Tibial nerve (tissue), 4 donors: ENCODE results near the gene FMC1. TPM values are rescaled to one million over a fixed set of nuclear protein-coding genes. Genes with fewer than 3 reads are reported as not detected.

Source experiments
- DNase-seq, 2 donors: peaks; one replicate each; pipeline ENCODE4 v3.0.0-alpha.2; 2019; ENCODE audit warnings: low spot score in 2 of 2
- H3K27ac ChIP-seq, 4 donors: fragments of 200-600 bp; sonication (generic) in 3 of 4; one replicate each; pipeline ENCODE4 v1.5.1; 2017 to 2019; ENCODE audit warnings: mild to moderate bottlenecking in 1 of 4
- H3K27me3 ChIP-seq, 2 donors: fragments of 200-600 bp; sonication (generic) in 1 of 2; one replicate each; pipeline versions ENCODE4 v1.5.1 to v1.6.0; 2017 to 2019
- H3K36me3 ChIP-seq, 3 donors: fragments of 200-600 bp; sonication (generic); one replicate each; pipeline ENCODE4 v1.5.1; 2018 to 2019
- H3K4me1 ChIP-seq, 4 donors: fragments of 200-600 bp; sonication (generic) in 3 of 4; one replicate each; pipeline ENCODE4 v1.5.1; 2017 to 2019
- H3K4me3 ChIP-seq, 4 donors: fragments of 200-600 bp; sonication (generic) in 3 of 4; one replicate each; pipeline ENCODE4 v1.5.1; 2017 to 2019; ENCODE audit warnings: mild to moderate bottlenecking in 1 of 4, moderate library complexity in 1 of 4
- H3K9me3 ChIP-seq, 4 donors: fragments of 200-600 bp; sonication (generic) in 3 of 4; one replicate each; pipeline ENCODE4 v1.5.1; 2017 to 2019
- EP300 ChIP-seq, 2 donors: sonication (generic); formaldehyde crosslinking; IDR thresholded peaks; one replicate each; pipeline ENCODE4 v1.6.1; 2017; ENCODE audit warnings: antibody characterized with exemption in 2 of 2, mild to moderate bottlenecking in 1 of 2
- POLR2A ChIP-seq, 2 donors: fragments of 450-650 bp; IDR thresholded peaks; one replicate each; pipeline ENCODE4 v1.6.1; 2017; ENCODE audit warnings: antibody characterized with exemption in 2 of 2, mild to moderate bottlenecking in 2 of 2, moderate library complexity in 2 of 2
- WGBS, 2 donors: methylation state at CpG; one replicate each; pipeline ENCODE4 v1.1.5; 2018; 5-methylcytosine and 5-hydroxymethylcytosine counted together
- total RNA-seq, 4 donors: library from RNA; depleted of rRNA; stranded (reverse); fragments of >200 nt; gene quantifications; one replicate each; pipeline ENCODE4 v1.1.0, GENCODE V29; 2016
- TF ChIP-seq, protein P1 (sequence below), 5 experiments: fragments of 200-600 bp in 3 of 5; fragments of 450-650 bp in 2 of 5; sonication (generic) in 3 of 5; IDR thresholded peaks; one replicate each; pipeline ENCODE4 v1.5.1; 2016 to 2019; ENCODE audit warnings: antibody characterized with exemption in 5 of 5, mild to moderate bottlenecking in 3 of 5, moderate library complexity in 2 of 5

FMC1 gene
- total RNA-seq, 4 donors from 2014 or later, result 5.9 to 8.6 (median 7.5) TPM

DNA sequence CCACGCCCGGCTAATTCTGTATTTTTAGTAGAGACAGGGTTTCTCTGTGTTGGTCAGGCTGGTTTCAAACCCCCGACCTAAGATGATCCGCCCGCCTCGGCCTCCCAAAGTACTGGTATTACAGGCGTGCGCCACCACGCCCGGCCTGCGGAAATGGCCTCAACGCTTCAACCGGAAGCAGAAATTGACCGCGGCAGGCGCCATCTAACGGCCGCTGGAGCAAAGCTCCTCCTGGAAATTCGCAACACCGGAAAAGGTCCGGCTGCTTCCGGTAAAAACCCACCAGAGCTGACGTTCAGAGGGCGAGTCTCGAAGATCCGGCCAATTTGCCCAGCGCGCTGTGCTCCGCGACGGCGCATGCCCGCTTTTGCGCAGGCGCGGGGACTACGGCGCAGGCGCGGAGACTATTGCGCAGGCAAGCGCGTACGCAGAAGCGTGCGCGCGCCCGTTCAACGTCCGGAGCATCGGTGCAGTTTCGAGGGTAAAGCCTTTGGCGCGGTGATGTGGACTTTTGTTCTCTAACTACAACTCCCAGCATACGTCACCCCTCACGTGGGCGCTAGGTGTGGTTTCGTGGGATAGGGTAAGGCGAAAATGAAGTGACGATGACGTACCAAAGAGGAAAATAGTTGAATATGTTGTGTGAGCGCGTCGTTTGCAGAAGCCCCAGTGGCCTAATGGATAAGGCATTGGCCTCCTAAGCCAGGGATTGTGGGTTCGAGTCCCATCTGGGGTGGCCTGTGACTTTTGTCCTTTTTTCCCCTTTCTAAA, 915 bp upstream of the FMC1 start:
- peaks cover 0 to 17% (median 12%) of the 10 kb centered on the region in 4 donors for H3K4me1 ChIP-seq
- peak overlapping the region; percentile 80 to 94 (median 86) for H3K4me3 ChIP-seq
- TF ChIP-seq EP300 (IDR thresholded peaks at IDR 0.05), result peak; percentile 96 to 98
- TF ChIP-seq POLR2A (IDR thresholded peaks at IDR 0.05), result peak; percentile 55 to 79
- TF ChIP-seq, protein P1, sequence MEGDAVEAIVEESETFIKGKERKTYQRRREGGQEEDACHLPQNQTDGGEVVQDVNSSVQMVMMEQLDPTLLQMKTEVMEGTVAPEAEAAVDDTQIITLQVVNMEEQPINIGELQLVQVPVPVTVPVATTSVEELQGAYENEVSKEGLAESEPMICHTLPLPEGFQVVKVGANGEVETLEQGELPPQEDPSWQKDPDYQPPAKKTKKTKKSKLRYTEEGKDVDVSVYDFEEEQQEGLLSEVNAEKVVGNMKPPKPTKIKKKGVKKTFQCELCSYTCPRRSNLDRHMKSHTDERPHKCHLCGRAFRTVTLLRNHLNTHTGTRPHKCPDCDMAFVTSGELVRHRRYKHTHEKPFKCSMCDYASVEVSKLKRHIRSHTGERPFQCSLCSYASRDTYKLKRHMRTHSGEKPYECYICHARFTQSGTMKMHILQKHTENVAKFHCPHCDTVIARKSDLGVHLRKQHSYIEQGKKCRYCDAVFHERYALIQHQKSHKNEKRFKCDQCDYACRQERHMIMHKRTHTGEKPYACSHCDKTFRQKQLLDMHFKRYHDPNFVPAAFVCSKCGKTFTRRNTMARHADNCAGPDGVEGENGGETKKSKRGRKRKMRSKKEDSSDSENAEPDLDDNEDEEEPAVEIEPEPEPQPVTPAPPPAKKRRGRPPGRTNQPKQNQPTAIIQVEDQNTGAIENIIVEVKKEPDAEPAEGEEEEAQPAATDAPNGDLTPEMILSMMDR (IDR thresholded peaks at IDR 0.05), result peak; percentile 69 to 84 (median 76)
- H3K27ac ChIP-seq, result peak overlapping the region; percentile 98 to 100 (median 100)
- H3K9me3 ChIP-seq, result peaks cover 0 to 9% (median 0%) of the 10 kb centered on the region in 4 donors
- 2 to 9% methylated on average over 12 to 58 of the region's 66 CpGs for WGBS, 2 donors
- peak; percentile 100 for DNase-seq
- H3K36me3 ChIP-seq, result no peaks in the 10 kb centered on the region
- no peaks in the 10 kb centered on the region for H3K27me3 ChIP-seq

DNA sequence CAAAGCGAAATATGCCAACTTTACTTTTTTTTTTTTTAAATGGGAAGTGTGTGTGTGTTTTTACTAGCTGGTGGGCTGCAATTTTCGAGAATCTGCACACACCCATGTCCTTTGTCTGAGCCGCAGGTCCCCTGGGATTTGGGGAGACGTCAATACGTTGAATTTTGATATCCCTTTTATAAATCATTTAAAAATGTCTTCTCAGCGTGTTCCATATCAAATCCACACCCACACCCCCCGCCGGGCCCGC, 404 bp upstream of the FMC1 start:
- Histone ChIP-seq H3K27me3 (no peaks in the 10 kb centered on the region), H3K4me1 (peaks cover 0 to 17% (median 12%) of the 10 kb centered on the region in 4 donors), H3K27ac (peak overlapping the region; percentile 98 to 100 (median 100)), H3K4me3 (peak overlapping the region; percentile 80 to 94 (median 86)), H3K36me3 (peaks cover 0 to 5% (median 0%) of the 10 kb centered on the region in 3 donors), H3K9me3 (peaks cover 0 to 9% (median 0%) of the 10 kb centered on the region in 4 donors)
- TF ChIP-seq, protein P1 (IDR thresholded peaks at IDR 0.05), result no peak
- TF ChIP-seq POLR2A (IDR thresholded peaks at IDR 0.05) (no peak), EP300 (IDR thresholded peaks at IDR 0.05) (no peak)
- 0% methylated on average over 9 of the region's 9 CpGs for WGBS, 2 donors
- peak in 1 of 2 donors; percentile 58 for DNase-seq

DNA sequence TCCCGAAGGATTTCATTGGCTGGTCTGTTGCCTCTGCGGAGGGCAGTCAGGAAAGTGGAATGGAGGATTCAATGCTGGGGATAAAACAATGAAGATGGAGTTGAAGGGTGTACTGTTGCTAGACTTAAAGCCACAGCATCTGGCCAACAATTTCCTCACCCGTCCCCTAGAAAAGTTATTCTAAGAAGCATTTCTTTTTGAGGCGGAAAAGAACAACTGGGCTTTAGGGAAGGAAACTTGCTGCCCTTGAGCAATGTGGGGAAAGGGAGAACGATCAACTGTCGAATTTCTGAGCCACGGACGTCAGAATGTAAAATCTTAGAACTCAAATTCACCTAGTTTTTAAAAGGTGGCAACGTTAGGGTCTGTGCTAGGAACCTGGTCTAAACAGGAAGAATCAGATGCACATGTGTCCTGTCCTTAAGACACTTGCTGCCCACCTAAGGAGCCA, 664 bp downstream of the FMC1 start:
- 1% methylated on average over 9 of the region's 9 CpGs for WGBS, 2 donors
- peak overlapping the region; percentile 80 to 94 (median 86) for H3K4me3 ChIP-seq
- peak in 1 of 2 donors; percentile 39 for TF ChIP-seq EP300 (IDR thresholded peaks at IDR 0.05)
- TF ChIP-seq, protein P1 (IDR thresholded peaks at IDR 0.05), result no peak
- peak in 1 of 2 donors; percentile 49 for TF ChIP-seq POLR2A (IDR thresholded peaks at IDR 0.05)

DNA sequence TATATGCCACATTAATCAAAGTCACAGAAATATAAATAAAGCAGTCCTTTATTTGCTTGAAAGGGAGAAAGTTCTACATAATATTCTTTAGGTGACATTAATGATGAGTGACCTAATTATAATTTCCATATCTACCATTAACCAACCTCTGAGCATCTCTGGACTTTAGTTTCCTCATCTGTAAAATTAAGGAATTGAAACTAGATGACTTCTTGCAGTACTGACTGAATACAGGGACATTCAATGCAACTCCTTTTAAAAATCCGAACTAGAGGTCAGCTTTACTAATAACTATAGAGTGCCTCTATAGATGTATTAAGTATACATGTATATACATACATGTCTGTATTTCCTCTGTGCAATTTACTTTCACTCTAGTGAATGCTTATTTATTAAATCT, 3.9 kb downstream of the FMC1 start:
- TF ChIP-seq, protein P1 (IDR thresholded peaks at IDR 0.05), result no peak
- TF ChIP-seq POLR2A (IDR thresholded peaks at IDR 0.05), result no peak
- no peak for TF ChIP-seq EP300 (IDR thresholded peaks at IDR 0.05)
- H3K36me3 ChIP-seq, result peaks cover 0 to 45% (median 0%) of the 10 kb centered on the region in 3 donors
- no peak for DNase-seq
- no peaks in the 10 kb centered on the region for H3K27me3 ChIP-seq
- H3K9me3 ChIP-seq, result peaks cover 0 to 1% (median 0%) of the 10 kb centered on the region in 4 donors
- 80 to 82% methylated on average over 1 of the region's 1 CpG for WGBS, 2 donors
- H3K4me3 ChIP-seq, result no peak overlapping the region
- peaks cover 0 to 17% (median 12%) of the 10 kb centered on the region in 4 donors for H3K4me1 ChIP-seq
- H3K27ac ChIP-seq, result no peak overlapping the region

More for the DNA sequence above, 664 bp downstream of the FMC1 start:
- no peaks in the 10 kb centered on the region for H3K27me3 ChIP-seq
- peaks cover 0 to 17% (median 12%) of the 10 kb centered on the region in 4 donors for H3K4me1 ChIP-seq
- peak overlapping the region; percentile 98 to 100 (median 100) for H3K27ac ChIP-seq
- no peak for DNase-seq
- H3K9me3 ChIP-seq, result peaks cover 0 to 9% (median 0%) of the 10 kb centered on the region in 4 donors
- H3K36me3 ChIP-seq, result peaks cover 0 to 16% (median 0%) of the 10 kb centered on the region in 3 donors

DNA sequence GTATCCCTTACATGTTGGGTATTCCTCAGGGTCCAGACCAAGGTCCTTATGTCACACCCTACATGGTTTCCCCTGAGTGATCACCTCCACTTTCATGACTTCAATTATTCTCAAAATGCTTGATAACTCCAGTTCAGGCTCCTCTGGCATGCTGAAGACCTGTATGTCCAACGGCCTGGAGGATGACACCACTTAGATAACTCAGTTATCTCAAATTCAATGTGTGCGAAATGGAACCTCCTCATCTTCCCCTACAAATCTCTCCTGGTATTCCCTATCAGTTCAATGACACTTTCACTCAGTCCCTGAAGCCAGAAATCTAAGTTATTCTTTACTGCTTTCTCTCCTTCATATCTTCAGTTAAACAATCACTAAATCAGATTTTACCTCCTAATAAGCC, 9.9 kb downstream of the FMC1 start:
- TF ChIP-seq EP300 (IDR thresholded peaks at IDR 0.05) (no peak), POLR2A (IDR thresholded peaks at IDR 0.05) (no peak)
- TF ChIP-seq, protein P1 (IDR thresholded peaks at IDR 0.05), result no peak
- no peak for DNase-seq
- H3K4me1 ChIP-seq, result no peaks in the 10 kb centered on the region
- no peak overlapping the region for H3K4me3 ChIP-seq
- H3K9me3 ChIP-seq, result no peaks in the 10 kb centered on the region
- WGBS, 2 donors, result 97 to 100% methylated on average over 2 of the region's 2 CpGs
- H3K27me3 ChIP-seq, result no peaks in the 10 kb centered on the region
- no peak overlapping the region for H3K27ac ChIP-seq
- peaks cover 0 to 50% (median 0%) of the 10 kb centered on the region in 3 donors for H3K36me3 ChIP-seq
